Kidney epithelial cell (primary cell): Measurements from ENCODE around the gene SPECC1. TPM values are rescaled to one million over a fixed set of nuclear protein-coding genes. Genes with fewer than 3 reads are reported as not detected.
A peak's percentile ranks its signal among the peaks of the same experiment; 100 is the strongest.

Source experiments
- DNase-seq: peaks from one replicate; pipeline ENCODE4 v3.0.0-alpha.2; 2010; ENCODE audit warnings: low read depth
- H3K27me3 ChIP-seq: 2 replicates; pipeline ENCODE4 v1.6.0; 2011; ENCODE audit warnings: low read length; ENCODE audit not compliant: control insufficient read depth, insufficient read depth
- H3K36me3 ChIP-seq: 2 replicates; pipeline ENCODE4 v1.5.1; 2011; ENCODE audit warnings: low read length; ENCODE audit not compliant: control insufficient read depth, insufficient read depth
- H3K4me3 ChIP-seq: 2 replicates; pipeline ENCODE4 v1.5.1; 2011; ENCODE audit warnings: low read depth, mild to moderate bottlenecking, control low read depth, low read length
- total RNA-seq: library from RNA; depleted of rRNA; stranded (reverse); fragments of >200 nt; gene quantifications from 2 replicates; pipeline ENCODE4 v1.2.3, GENCODE V29; 2015
- TF ChIP-seq, protein P1 (sequence below): IDR thresholded peaks from 2 replicates; pipeline ENCODE4 v1.5.1; 2011; ENCODE audit warnings: mild to moderate bottlenecking, moderate library complexity, low read length, control low read depth, inconsistent platforms; ENCODE audit not compliant: insufficient read depth, poor library complexity, severe bottlenecking

SPECC1 gene
- total RNA-seq, 1 donor from 2014 or later: 62.3 TPM

DNA sequence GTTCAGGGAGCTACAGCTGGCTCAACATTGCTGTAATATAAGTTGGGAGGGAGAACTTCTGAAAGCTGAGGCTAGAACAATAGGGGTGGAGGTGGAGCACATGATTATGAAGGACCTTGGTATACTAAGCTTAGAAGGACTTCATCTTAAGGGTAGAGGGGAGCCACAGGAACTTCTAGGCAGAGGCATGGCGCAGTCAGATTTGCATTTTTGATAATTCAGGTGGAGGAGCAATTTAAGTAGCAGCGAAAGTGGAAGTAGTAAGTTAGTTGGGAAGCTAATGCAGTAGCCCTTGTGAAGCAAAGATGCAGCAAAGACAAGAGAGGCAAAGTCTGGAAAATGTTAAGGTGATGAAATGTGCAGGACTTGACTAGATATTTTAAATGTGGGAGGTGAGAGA lies 144.1 kb downstream of the SPECC1 start:
- Histone ChIP-seq H3K27me3 (no peaks in the 10 kb centered on the region), H3K4me3 (no peak overlapping the region), H3K36me3 (peaks cover under 1% of the 10 kb centered on the region)
- DNase-seq: no peak
- TF ChIP-seq, protein P1, sequence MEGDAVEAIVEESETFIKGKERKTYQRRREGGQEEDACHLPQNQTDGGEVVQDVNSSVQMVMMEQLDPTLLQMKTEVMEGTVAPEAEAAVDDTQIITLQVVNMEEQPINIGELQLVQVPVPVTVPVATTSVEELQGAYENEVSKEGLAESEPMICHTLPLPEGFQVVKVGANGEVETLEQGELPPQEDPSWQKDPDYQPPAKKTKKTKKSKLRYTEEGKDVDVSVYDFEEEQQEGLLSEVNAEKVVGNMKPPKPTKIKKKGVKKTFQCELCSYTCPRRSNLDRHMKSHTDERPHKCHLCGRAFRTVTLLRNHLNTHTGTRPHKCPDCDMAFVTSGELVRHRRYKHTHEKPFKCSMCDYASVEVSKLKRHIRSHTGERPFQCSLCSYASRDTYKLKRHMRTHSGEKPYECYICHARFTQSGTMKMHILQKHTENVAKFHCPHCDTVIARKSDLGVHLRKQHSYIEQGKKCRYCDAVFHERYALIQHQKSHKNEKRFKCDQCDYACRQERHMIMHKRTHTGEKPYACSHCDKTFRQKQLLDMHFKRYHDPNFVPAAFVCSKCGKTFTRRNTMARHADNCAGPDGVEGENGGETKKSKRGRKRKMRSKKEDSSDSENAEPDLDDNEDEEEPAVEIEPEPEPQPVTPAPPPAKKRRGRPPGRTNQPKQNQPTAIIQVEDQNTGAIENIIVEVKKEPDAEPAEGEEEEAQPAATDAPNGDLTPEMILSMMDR: no peak

DNA sequence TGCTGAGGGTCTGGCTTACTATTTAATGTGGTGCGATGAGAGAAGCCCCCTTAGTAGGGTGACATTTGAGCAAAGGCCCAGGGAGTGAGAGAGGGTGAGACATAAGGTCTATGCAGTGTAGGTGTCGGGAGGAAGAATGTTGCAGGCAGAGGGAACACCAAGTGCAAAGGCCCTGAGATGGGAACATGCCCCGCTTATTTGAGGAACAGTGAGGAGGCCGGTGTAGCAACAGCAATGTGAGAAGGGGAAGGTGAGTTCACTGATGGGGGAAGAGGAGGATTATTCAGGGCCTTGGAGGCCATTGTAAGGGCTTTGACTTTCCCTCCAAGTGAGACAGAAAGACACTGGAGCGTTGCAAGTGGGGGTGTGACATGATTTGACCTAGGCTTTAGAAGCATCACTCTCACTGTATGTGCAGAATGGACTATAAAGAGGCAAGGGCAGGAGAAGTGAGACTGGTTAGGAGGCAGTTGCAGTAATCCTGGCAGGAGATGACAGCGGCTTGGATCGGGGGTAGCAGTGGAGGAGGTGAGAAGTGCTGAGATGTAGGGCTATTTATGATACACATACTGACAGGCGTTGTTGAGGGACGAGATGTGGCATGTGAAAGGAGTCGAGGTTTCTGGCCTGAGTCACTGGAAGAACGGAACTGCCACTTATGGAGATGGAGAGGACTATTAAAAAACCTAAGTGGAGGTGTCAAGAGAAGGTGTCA lies 145.3 kb downstream of the SPECC1 start:
- Histone ChIP-seq H3K27me3 (no peaks in the 10 kb centered on the region), H3K4me3 (no peak overlapping the region)

DNA sequence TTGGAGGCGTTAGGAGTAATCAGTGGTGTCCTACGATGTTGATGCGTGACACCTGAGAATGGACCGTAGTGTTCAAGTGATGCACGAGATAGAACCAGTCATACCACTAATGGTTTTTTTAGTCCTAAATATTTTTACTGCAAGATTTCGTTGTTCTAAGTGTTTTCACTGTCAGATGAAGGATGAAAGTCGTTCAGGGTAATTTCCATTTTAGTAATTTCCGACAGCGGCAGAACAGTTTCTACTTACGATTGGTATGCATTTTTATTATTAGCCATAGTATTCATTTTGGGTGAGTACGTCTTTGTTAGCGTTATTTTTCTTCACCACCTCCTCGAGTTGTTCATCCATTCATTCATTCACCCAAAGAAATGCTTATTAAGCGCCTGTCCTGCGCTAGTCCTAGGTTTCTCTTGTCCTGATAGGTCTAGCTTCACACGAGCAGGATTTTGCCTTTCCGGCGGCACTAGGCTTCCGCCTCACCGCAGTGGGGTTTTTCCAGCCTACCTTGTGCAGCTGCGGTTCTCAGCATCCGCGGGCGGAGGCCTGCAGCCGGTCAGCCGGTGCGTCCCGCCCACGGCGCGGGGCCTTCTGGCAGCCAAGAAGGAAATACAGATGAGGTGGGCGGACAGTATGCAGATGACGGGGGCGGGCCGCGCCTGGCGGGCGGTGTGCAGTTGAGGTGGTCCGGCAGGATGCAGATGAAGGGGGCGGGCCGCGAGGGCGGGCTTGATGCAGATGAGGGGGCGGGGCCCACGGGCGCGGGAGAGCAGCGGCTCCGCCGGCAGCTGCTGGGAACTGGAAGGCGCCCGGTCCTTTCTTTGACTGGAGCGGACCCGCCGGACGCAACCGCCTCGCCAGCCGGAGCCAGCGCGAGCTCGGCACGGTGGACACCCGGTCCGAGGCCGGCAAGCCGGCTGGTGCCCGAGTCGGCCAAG lies 146.4 kb downstream of the SPECC1 start:
- peak; percentile 93 for DNase-seq
- Histone ChIP-seq H3K36me3 (peaks cover 2% of the 10 kb centered on the region), H3K4me3 (peak overlapping the region; percentile 80), H3K27me3 (no peaks in the 10 kb centered on the region)
- TF ChIP-seq, protein P1: no peak

More for the DNA sequence above, 145.3 kb downstream of the SPECC1 start:
- peaks cover 2% of the 10 kb centered on the region for H3K36me3 ChIP-seq
- no peak for DNase-seq
- TF ChIP-seq, protein P1: no peak

DNA sequence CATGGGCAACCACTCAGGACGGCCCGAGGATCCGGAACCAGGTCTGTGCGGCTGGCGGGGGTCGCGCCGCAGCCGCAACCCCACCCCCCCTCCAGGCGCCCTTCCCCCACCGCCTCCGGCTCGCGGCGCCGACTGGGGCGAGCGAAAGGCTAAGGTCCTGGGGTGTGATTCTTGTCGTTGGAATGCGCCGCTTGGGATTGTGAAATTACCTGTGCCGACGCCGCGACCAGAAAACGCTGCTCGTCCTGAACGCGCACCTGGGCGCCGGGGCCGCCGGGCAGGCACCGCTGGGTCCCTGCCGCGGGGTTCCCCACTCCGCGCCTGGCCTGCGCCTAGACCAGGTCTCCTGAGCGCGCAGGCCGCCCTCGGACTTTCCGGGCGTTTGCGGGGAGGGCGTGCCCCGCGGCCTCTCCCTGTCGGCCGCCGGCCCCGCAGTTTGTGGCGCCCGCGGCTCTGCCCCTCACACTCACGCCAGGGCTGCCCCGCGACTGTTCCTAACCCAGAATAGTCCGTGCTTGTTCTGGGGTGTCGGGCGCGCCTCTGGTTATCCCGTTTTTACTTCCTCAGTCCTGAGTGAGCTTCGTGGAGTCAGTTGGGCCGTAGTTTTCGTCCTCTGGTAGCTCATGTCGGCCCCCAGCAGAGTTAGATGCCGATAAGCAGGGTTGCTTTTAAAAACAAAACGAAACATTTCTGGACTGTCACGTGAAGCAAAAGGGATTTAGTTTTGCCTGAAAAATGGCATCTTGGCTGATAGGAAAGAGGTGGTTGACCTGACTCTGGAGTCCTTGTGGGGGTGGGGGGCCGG lies 147.2 kb downstream of the SPECC1 start:
- Histone ChIP-seq H3K27me3 (no peaks in the 10 kb centered on the region), H3K36me3 (peaks cover 2% of the 10 kb centered on the region), H3K4me3 (peak overlapping the region; percentile 80)
- TF ChIP-seq, protein P1: no peak
- DNase-seq: no peak

DNA sequence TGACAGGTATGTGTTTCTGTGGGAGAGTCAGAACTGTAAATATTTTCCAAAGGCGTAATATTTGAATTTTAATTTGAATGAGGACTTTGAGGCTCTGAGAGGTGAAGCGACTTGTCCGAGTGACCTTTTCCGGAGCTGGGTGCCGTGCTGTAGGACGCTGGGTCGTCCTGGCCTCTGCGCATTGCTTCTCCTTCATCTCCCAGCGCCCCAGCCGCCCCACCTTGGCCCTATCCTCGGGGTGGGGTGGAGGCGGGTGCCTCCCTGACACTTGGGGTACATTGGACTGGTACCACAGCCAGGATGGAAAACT lies 147.8 kb downstream of the SPECC1 start:
- H3K27me3 ChIP-seq: no peaks in the 10 kb centered on the region
- peak overlapping the region; percentile 80 for H3K4me3 ChIP-seq
- peaks cover 2% of the 10 kb centered on the region for H3K36me3 ChIP-seq
- DNase-seq: no peak
- TF ChIP-seq, protein P1: no peak
